HG03025 (cell line): Measurements from ENCODE around the gene CTAGE15.
A peak's percentile ranks its signal among the peaks of the same experiment; 100 is the strongest.
"Not testable (repeated sequence)": the region's sequence is repeated elsewhere in the genome, so short reads cannot be mapped to it uniquely, and the experiment has no call there.

Experiments
- ATAC-seq: cut with Tn5 transposase; IDR thresholded peaks from one replicate; pipeline ENCODE4 v1.9.1; 2021; ENCODE audit warnings: mild to moderate bottlenecking, moderate library complexity; ENCODE audit not compliant: unreplicated experiment, low FRiP score

The CTAGE15 gene

GRCh38 chr7:143571501-143571900 is at the start of gene CTAGE15:
CTAGE15 (plus strand) TSS chr7:143571801; CDS start chr7:143571818, 17 bp downstream.
- ATAC-seq: not testable (repeated sequence)

DNA sequence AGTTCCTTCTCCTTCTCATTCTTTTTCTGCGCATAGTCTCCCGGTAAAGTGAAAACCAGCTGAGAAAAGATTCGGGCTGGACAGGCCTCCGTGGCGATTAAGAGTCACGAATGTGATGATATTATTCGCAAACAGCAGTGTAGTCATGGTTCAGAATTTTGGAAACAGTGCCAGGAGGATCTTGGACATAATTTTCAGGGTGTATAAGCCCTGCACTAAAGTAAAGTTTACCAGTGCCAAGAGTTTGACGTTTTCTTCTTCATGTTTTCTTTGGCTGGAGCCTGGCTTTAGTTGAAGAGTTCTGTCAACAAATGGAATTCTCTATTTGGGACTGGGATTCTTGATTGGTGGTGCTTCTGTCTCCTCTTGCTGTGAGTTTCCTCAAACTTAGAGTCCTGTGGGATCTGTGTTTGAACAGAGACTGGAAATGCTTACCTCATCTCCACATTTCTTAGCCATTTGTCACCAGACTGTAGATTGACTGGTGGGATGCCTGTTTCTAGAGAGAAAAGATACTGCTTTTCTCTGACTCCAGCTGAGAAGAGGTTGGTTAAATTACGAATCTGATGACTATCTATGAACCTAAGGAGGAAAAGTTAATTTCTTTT is 49.2 kb upstream of the CTAGE15 start:
- ATAC-seq: not testable (repeated sequence)

DNA sequence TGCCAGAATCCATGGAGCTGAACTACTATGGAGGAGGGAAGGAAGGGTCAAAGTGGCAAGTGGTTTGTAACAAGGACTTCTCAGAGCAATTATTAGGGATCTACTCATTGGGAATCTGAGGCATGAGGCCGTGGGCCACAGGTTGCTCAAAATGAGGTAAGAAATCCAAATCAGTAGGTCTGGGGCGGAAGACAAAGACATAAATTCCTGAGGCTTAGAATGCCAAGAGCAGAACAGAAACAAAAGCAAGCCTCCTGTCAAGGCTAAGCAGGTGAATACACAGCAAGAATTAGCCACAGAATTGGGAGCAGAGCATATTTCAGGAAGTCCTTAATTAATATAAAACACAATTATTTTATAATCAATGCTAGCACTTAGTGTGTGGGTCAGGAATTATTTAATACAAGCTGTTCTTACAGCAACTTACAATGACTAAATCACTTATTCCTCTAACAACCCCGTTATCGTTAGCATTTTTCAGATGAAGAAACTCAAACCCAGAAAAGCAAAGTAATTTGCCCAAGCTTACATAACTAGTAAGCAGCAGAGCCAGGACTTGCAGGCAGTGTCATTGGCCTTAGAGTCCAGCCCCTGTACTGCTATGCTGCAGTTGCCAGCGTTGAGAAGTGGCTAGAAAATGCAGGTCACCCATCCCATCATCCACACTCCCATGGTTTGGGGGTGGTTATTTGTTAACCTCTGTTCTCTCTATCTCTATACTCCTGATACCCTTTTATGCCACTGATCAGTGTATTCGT is 40.3 kb upstream of the CTAGE15 start:
- ATAC-seq: not testable (repeated sequence)

DNA sequence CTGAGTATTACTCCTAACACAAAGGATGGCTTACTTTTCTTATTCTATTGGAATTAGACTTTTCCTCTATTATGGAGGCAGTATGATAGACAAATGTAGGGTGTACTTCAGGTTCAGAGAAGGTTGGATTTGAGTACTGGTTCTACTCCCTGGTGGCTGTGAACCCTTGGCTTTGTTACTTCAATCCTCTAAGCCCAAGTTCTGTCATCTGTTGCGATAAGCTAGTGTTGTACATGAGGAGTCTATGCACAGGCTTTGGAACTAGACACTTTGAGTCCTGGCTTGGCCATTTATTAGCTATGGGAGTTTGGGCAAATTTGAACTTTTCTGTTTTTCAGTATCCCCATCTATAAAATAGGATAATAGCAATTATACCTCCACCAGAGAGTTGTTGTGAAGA is 39.7 kb upstream of the CTAGE15 start:
- not testable (repeated sequence) for ATAC-seq

- ATAC-seq: not testable (repeated sequence)
These were observed 38.3 kb upstream of the CTAGE15 start for GRCh38 chr7:143533213-143533839.

DNA sequence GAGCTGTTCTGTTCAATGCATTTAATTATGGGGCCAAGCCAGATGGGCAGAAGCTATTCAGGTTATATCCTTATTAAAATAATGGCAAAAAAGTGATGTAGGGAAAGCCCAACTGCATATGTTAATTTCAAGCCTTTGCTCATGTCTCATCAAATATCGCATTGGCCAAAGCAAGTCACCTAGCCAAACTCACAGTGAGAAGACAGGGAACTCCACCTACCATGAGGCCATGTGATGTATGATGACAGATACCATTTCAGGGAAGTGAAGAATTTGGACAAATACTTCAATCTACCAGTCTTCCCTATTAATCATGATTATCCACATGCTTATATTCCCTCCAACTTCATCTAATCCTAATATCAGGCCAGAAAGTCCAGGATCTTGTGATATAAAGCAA is 35.2 kb upstream of the CTAGE15 start:
- ATAC-seq: not testable (repeated sequence)

GRCh38 chr7:143543288-143544038 is 28.1 kb upstream of the CTAGE15 start:
- not testable (repeated sequence) for ATAC-seq

DNA sequence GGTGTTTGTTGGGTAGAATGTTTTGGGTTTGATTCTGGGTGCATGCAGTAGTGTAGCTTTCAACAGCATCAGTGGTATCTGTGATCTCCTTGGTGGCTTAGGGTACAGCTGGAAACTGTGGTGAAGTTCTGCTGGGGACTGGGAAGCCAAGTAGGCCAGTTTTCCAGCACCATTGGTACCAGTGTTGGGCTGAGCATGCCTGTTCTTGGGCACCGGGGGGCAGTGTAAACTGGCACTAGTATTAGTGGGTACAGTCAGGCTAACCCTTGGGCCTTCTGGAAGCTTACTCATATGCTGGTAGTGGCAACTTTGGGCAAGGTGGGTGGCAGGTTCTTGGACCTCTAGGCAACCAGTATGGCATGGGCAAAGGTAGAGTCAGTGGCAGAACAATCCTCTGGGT is 15.6 kb upstream of the CTAGE15 start:
- ATAC-seq: not testable (repeated sequence)

- ATAC-seq: not testable (repeated sequence)
These were observed 8.3 kb upstream of the CTAGE15 start for GRCh38 chr7:143563306-143563705.

DNA sequence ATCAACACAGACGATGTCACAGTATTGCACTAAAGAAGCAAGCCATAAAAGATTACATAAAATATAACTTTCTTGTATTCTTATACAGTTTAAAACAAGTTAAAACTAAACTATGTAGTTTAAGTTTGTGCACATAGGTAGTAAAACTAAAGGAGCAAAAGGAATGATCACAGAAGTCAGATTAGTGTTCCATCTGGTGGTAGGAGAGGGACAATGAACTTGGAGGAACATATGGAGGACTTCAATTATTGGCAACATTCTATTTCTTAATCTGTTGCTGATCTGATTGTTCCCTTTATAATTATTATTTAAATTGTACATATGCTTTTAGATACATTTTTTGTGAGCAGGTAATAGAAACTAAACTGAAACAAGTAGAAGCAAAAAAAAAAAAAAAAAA is 5.6 kb upstream of the CTAGE15 start:
- not testable (repeated sequence) for ATAC-seq

DNA sequence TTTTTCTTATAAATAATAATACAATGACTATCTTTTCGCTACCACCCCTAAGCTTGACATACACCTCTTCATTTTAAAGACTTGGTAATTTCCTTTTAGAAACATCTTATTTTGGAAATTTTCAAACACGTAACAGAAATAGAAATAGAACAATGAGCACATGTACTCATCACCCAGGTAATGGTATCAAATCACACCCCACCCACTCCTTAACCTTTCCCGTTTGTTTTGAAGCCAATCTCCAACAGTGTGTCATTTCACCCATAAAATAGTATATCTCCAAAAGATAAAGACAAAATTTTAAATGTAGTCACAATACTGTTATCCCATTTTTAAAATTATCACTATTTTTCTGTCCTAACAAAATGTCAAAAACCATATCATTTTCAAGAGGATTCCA is 16.6 kb downstream of the CTAGE15 start:
- ATAC-seq: not testable (repeated sequence)

DNA sequence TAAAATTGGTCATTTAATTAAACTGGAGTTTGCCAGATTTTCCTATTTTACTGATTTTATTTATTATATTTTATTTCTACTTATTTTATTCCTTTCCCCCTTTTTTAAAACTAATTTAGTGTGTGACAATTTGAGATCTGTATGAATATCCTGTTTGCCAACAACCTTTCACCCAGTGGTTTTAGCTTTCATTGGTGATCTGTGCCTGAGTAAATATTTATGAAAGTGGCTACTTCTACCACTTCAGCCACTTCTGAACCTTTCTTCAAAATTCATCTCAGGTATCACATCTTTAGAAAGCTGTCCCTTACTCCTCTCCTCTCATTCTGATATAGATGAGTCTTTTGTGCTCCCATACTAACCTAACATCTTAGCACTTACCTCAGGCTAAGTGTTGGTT is 18.3 kb downstream of the CTAGE15 start:
- not testable (repeated sequence) for ATAC-seq

GRCh38 chr7:143598086-143598485 is 26.5 kb downstream of the CTAGE15 start:
- not testable (repeated sequence) for ATAC-seq

DNA sequence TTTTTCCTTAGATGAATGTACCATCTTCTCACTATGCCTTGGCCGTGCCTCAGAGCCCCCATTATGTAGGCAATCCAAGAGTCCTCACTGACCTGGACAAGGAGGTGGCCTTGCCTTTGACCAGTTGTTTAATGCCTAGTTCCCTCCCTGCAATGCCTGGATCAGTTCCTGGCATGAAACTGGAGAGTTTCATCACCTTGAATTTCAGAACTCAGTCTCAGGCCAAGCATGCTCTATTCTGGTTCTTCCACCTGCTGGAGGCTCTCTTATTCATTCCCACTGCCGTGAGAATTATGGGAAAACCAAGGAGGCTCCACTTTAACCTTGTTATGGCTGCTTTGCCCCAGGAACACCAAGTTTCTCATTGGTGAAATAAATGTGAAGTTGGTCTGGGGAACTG is 31.9 kb downstream of the CTAGE15 start:
- ATAC-seq: not testable (repeated sequence)

GRCh38 chr7:143606088-143606487 is 34.5 kb downstream of the CTAGE15 start:
- not testable (repeated sequence) for ATAC-seq

- ATAC-seq: not testable (repeated sequence)
These were observed 43.9 kb downstream of the CTAGE15 start for GRCh38 chr7:143615545-143615944.

- ATAC-seq: not testable (repeated sequence)
These were observed 45.6 kb downstream of the CTAGE15 start for GRCh38 chr7:143617204-143617603.

DNA sequence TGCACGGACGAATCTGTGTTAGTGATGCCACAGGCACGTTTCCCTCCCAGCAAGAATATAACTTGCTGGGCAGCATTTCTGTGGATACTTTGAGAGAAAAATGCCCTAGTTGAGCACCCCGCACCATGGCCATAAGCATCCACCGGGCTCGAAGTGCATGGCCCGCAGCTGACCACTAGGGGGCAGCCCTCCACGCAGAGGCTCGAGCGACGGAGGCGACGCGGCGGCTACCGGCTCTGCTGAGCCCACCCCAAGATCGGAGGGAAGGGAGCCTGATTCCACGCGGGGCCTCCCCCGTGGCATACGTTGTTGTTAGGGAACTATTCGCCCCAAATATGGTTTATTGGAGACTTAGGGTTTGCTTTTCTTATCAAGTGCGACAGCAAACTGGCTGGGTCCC is 48.5 kb downstream of the CTAGE15 start:
- peak; percentile 33 for ATAC-seq

- ATAC-seq: peak; percentile 84
These were observed 49.0 kb downstream of the CTAGE15 start, which contains the start of gene TCAF2 for GRCh38 chr7:143620646-143621045. TCAF2 (plus strand) TSS chr7:143620974.

DNA sequence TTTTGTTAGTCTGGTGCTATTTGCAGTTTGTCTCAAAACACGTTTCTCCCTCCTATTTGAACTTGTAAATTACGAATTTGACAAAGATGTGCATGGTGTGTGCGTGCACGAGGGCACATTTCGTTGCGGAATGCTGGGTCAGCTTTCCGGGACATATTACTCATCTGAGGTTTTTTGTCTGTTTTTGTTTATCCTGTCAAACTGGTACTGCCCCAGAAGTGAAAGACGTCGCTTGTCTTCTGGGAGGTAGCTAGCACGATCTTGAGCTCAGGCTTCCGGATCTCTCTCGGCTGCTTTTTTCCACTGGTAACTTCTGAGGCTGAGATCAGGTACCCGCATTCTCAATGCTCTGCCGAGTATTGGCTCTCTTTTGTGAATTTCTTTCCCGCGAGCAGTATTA is 49.6 kb downstream of the CTAGE15 start:
- ATAC-seq: peak; percentile 35

GRCh38 chr7:143622130-143622529 is 50.5 kb downstream of the CTAGE15 start:
- ATAC-seq: peak; percentile 12
